Cardiac muscle cell (in vitro differentiated cells and primary cell): ENCODE data around the gene ZMAT1. TPM values are rescaled to one million over a fixed set of nuclear protein-coding genes. Genes with fewer than 3 reads are reported as not detected.

ENCODE experiments used
- DNase-seq, 2 donors: peaks; one replicate each; pipeline versions ENCODE4 v3.0.0 to v3.0.0-alpha.2; 2010 to 2017; ENCODE audit warnings: low read depth in 1 of 2, low spot score in 1 of 2
- H3K27ac ChIP-seq: fragments of 200-600 bp; sonication (generic); 2 replicates; pipeline ENCODE4 v1.5.1; 2016
- H3K27me3 ChIP-seq: fragments of 200-600 bp; sonication (generic); 2 replicates; pipeline ENCODE4 v1.6.0; 2016; ENCODE audit warnings: control low read depth
- H3K36me3 ChIP-seq: fragments of 200-600 bp; sonication (generic); 2 replicates; pipeline ENCODE4 v1.5.1; 2016; ENCODE audit warnings: control low read depth
- H3K4me1 ChIP-seq: fragments of 200-600 bp; sonication (generic); 2 replicates; pipeline ENCODE4 v1.8.1; 2017; ENCODE audit warnings: low read depth, mild to moderate bottlenecking, mixed run types
- H3K4me3 ChIP-seq: fragments of 200-600 bp; sonication (generic); 2 replicates; pipeline ENCODE4 v1.5.1; 2016; ENCODE audit warnings: mild to moderate bottlenecking
- H3K9me3 ChIP-seq: fragments of 200-600 bp; sonication (generic); 2 replicates; pipeline ENCODE4 v1.5.1; 2017; ENCODE audit warnings: low read depth, mild to moderate bottlenecking, control low read depth
- CTCF ChIP-seq: IDR thresholded peaks from 2 replicates; pipeline ENCODE4 v1.5.1; 2012; ENCODE audit warnings: low read depth, mild to moderate bottlenecking, low read length
- polyA plus RNA-seq: library from polyadenylated mRNA; unstranded; fragments of >200 nt; fragmentation: Nextera tagmentation; extraction: Ambion mirVana; gene quantifications from 2 replicates; pipeline ENCODE4 v1.2.1, GENCODE V29; 2016
- total RNA-seq: library from RNA; depleted of rRNA; stranded (reverse); fragments of >200 nt; gene quantifications from 2 replicates; pipeline ENCODE4 v1.2.3, GENCODE V29; 2016

Gene ZMAT1
- total and polyA plus RNA-seq, 2 experiments from 2014 or later = 5.1 to 7.3 TPM

GRCh38 chrX:101906136-101906796 is 25.6 kb downstream of the ZMAT1 start:
- no peaks in the 10 kb centered on the region for H3K4me1 ChIP-seq
- no peak for TF ChIP-seq CTCF
- H3K36me3 ChIP-seq = no peaks in the 10 kb centered on the region
- no peak overlapping the region for H3K27ac ChIP-seq
- no peak overlapping the region for H3K4me3 ChIP-seq
- H3K9me3 ChIP-seq = no peaks in the 10 kb centered on the region
- no peak for DNase-seq
- no peaks in the 10 kb centered on the region for H3K27me3 ChIP-seq

- TF ChIP-seq CTCF = no peak
- H3K27ac ChIP-seq = no peak overlapping the region
Observed at GRCh38 chrX:101904996-101905395, 26.8 kb downstream of the ZMAT1 start.

More at GRCh38 chrX:101904996-101905395, 26.8 kb downstream of the ZMAT1 start:
- H3K27me3 ChIP-seq = no peaks in the 10 kb centered on the region
- no peak overlapping the region for H3K4me3 ChIP-seq
- H3K9me3 ChIP-seq = no peaks in the 10 kb centered on the region
- no peaks in the 10 kb centered on the region for H3K4me1 ChIP-seq
- no peaks in the 10 kb centered on the region for H3K36me3 ChIP-seq
- DNase-seq = no peak

Other genes starting within 250 kb of the ZMAT1 start
- 1.2 and 2.4 TPM in 2 replicates for gene TCEAL2, start 193.7 kb upstream of the ZMAT1 start, total RNA-seq
- gene TCEAL2, start 193.7 kb upstream of the ZMAT1 start, polyA plus RNA-seq = 4.5 and 6.4 TPM in 2 replicates
- not detected in 2 replicates for gene TCEAL6, start 210.5 kb upstream of the ZMAT1 start, total RNA-seq
- not detected in 2 replicates for gene TCEAL6, start 210.5 kb upstream of the ZMAT1 start, polyA plus RNA-seq
- gene BEX5, start 223.9 kb upstream of the ZMAT1 start, total RNA-seq = 6.3 and 10.6 TPM in 2 replicates
- gene BEX5, start 223.9 kb upstream of the ZMAT1 start, polyA plus RNA-seq = 7.3 and 10.3 TPM in 2 replicates